Endodermal cell (in vitro differentiated cells): Measurements from ENCODE around the gene IFNA10. TPM values are rescaled to one million over a fixed set of nuclear protein-coding genes. Genes with fewer than 3 reads are reported as not detected.
"Not testable (repeated sequence)": the region's sequence is repeated elsewhere in the genome, so short reads cannot be mapped to it uniquely, and the experiment has no call there.

ENCODE experiments used
- DNase-seq: peaks from one replicate; pipeline ENCODE4 v3.0.0-alpha.2; 2017
- H3K27ac ChIP-seq: 2 replicates; pipeline ENCODE4 v1.5.1; 2013; ENCODE audit warnings: mild to moderate bottlenecking, low read depth, low read length, moderate library complexity
- H3K27me3 ChIP-seq: 2 replicates; pipeline ENCODE4 v1.6.1; 2013; ENCODE audit warnings: mild to moderate bottlenecking, low read length, moderate library complexity; ENCODE audit not compliant: insufficient read depth, control insufficient read depth, poor library complexity, severe bottlenecking
- H3K36me3 ChIP-seq: 2 replicates; pipeline ENCODE4 v1.7.0; 2013; ENCODE audit warnings: mild to moderate bottlenecking, low read length, moderate library complexity; ENCODE audit not compliant: control insufficient read depth, insufficient read depth
- H3K4me1 ChIP-seq: one replicate; pipeline ENCODE4 v1.7.0; 2013; ENCODE audit warnings: low read length; ENCODE audit not compliant: control insufficient read depth, insufficient read depth
- H3K4me3 ChIP-seq: 2 replicates; pipeline ENCODE4 v1.5.1; 2013; ENCODE audit warnings: mild to moderate bottlenecking, low read length, moderate library complexity
- H3K9ac ChIP-seq: 2 replicates; pipeline ENCODE4 v1.6.1; 2013; ENCODE audit warnings: mild to moderate bottlenecking, low read length, moderate library complexity; ENCODE audit not compliant: poor library complexity, severe bottlenecking; ENCODE audit errors: extremely low read depth
- H3K9me3 ChIP-seq: 2 replicates; pipeline ENCODE4 v1.6.1; 2013; ENCODE audit warnings: mild to moderate bottlenecking, low read length, moderate library complexity; ENCODE audit not compliant: control insufficient read depth
- H3K27ac Mint-ChIP-seq: 2 replicates; pipeline ENCODE4 v1.8.0; 2020; ENCODE audit warnings: mixed read lengths
- H3K27me3 Mint-ChIP-seq: 2 replicates; pipeline ENCODE4 v1.8.0; 2021; ENCODE audit warnings: mild to moderate bottlenecking, mixed read lengths; ENCODE audit not compliant: insufficient read depth
- H3K36me3 Mint-ChIP-seq: 2 replicates; pipeline ENCODE4 v1.8.0; 2020; ENCODE audit warnings: low read depth, mixed read lengths
- H3K4me1 Mint-ChIP-seq: 2 replicates; pipeline ENCODE4 v1.8.0; 2020; ENCODE audit warnings: mixed read lengths
- H3K4me3 Mint-ChIP-seq: 2 replicates; pipeline ENCODE4 v1.8.0; 2020; ENCODE audit warnings: mild to moderate bottlenecking, moderate library complexity, mixed read lengths
- H3K9me3 Mint-ChIP-seq: 2 replicates; pipeline ENCODE4 v1.8.0; 2020; ENCODE audit warnings: mild to moderate bottlenecking, mixed read lengths
- WGBS, 2 experiments: methylation state at CpG; one replicate each; pipeline versions ENCODE4 v1.1.5 to v1.1.7; 2013; ENCODE audit warnings: missing lambda C conversion rate in 2 of 2, mixed read lengths in 1 of 2; ENCODE audit not compliant: insufficient coverage in 1 of 2, insufficient read length in 1 of 2; 5-methylcytosine and 5-hydroxymethylcytosine counted together
- long read RNA-seq, 4 experiments: library from polyadenylated mRNA in 2 of 4; library from RNA in 1 of 4; library from capped mRNA in 1 of 4; stranded (forward) in 3 of 4; unstranded in 1 of 4; transcript quantifications; one replicate each; pipeline ENCODE4 v2.0.0, GENCODE V29; 2020 to 2021; ENCODE audit warnings: inconsistent platforms in 1 of 4
- polyA plus RNA-seq, 2 experiments: library from polyadenylated mRNA; stranded (reverse); fragments of 50-300 nt; gene quantifications; one replicate each; pipeline ENCODE4 v1.2.3, GENCODE V29; 2013
- total RNA-seq, 2 donors: library from RNA; stranded (reverse); fragmentation: NEBNext Ultra II Directional in 1 of 2; extraction: Animal tissue kit (Norgen Biotek cat#: 25700) in 1 of 2; gene quantifications; 2 replicates in 1 of 2; 3 replicates in 1 of 2; pipeline ENCODE4 v1.2.1, GENCODE V29; 2021
- TF ChIP-seq, protein P1 (sequence below): fragments of 200-600 bp; sonication (generic); conservative IDR thresholded peaks from 2 replicates; pipeline ENCODE4 v1.5.0; 2021; ENCODE audit warnings: antibody characterized with exemption, mild to moderate bottlenecking

The IFNA10 gene
- total RNA-seq, result not detected
- not detected for polyA plus RNA-seq (2013, experiment 1 of 2)
- not detected for polyA plus RNA-seq (2013, experiment 2 of 2)
- long read RNA-seq, experiment 1, result 0 reads
- long read RNA-seq, experiment 2, result 0 reads
- long read RNA-seq, experiment 3, result 0 reads
- long read RNA-seq, experiment 4, result 0 reads

- not testable (repeated sequence) for H3K36me3 ChIP-seq, DNase-seq, H3K27me3 ChIP-seq, H3K9ac ChIP-seq, H3K4me3 ChIP-seq, H3K4me3 Mint-ChIP-seq, H3K27ac ChIP-seq, H3K9me3 ChIP-seq, H3K9me3 Mint-ChIP-seq, H3K4me1 Mint-ChIP-seq, H3K36me3 Mint-ChIP-seq, H3K4me1 ChIP-seq, H3K27ac Mint-ChIP-seq
- peaks cover 23% of the 10 kb centered on the region for H3K27me3 Mint-ChIP-seq
- 93% methylated on average over 1 of the region's 3 CpGs; no CpG with 5 or more reads in 1 of the 2 experiments for WGBS, 2 experiments
These were observed at the start of gene IFNA10 for GRCh38 chr9:21207043-21207442. IFNA10 (minus strand) TSS chr9:21207143; CDS start chr9:21207097, 46 bp downstream.

- Mint-ChIP-seq H3K36me3 (no peaks in the 10 kb centered on the region), H3K9me3 (peaks cover 15% of the 10 kb centered on the region), H3K4me3 (no peak overlapping the region), H3K27me3 (peaks cover 93% of the 10 kb centered on the region), H3K4me1 (no peaks in the 10 kb centered on the region), H3K27ac (no peak overlapping the region)
- TF ChIP-seq, protein P1, sequence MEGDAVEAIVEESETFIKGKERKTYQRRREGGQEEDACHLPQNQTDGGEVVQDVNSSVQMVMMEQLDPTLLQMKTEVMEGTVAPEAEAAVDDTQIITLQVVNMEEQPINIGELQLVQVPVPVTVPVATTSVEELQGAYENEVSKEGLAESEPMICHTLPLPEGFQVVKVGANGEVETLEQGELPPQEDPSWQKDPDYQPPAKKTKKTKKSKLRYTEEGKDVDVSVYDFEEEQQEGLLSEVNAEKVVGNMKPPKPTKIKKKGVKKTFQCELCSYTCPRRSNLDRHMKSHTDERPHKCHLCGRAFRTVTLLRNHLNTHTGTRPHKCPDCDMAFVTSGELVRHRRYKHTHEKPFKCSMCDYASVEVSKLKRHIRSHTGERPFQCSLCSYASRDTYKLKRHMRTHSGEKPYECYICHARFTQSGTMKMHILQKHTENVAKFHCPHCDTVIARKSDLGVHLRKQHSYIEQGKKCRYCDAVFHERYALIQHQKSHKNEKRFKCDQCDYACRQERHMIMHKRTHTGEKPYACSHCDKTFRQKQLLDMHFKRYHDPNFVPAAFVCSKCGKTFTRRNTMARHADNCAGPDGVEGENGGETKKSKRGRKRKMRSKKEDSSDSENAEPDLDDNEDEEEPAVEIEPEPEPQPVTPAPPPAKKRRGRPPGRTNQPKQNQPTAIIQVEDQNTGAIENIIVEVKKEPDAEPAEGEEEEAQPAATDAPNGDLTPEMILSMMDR, result no peak
- H3K36me3 ChIP-seq, result no peaks in the 10 kb centered on the region
- H3K4me1 ChIP-seq, result no peaks in the 10 kb centered on the region
- no peak overlapping the region for H3K9ac ChIP-seq
- WGBS, 2 experiments, result 82 to 86% methylated on average over 3 to 5 of the region's 5 CpGs
- peaks cover 27% of the 10 kb centered on the region for H3K9me3 ChIP-seq
- no peak overlapping the region for H3K4me3 ChIP-seq
- H3K27ac ChIP-seq, result no peak overlapping the region
- H3K27me3 ChIP-seq, result peaks cover 99% of the 10 kb centered on the region
- DNase-seq, result no peak
These were observed 48.7 kb upstream of the IFNA10 start for GRCh38 chr9:21255538-21256212.

GRCh38 chr9:21252721-21253547, 46.0 kb upstream of the IFNA10 start:
- Histone ChIP-seq H3K9me3 (peaks cover 6% of the 10 kb centered on the region), H3K27me3 (peaks cover 92% of the 10 kb centered on the region), H3K27ac (no peak overlapping the region), H3K36me3 (no peaks in the 10 kb centered on the region), H3K4me3 (no peak overlapping the region), H3K4me1 (no peaks in the 10 kb centered on the region), H3K9ac (no peak overlapping the region)
- DNase-seq, result no peak
- TF ChIP-seq, protein P1, result peak; percentile 86
- no peak overlapping the region for H3K4me3 Mint-ChIP-seq
- H3K27me3 Mint-ChIP-seq, result peaks cover 89% of the 10 kb centered on the region
- no peaks in the 10 kb centered on the region for H3K4me1 Mint-ChIP-seq
- 5 to 8% methylated on average over 3 of the region's 3 CpGs for WGBS, 2 experiments
- H3K36me3 Mint-ChIP-seq, result no peaks in the 10 kb centered on the region
- H3K9me3 Mint-ChIP-seq, result peaks cover 3% of the 10 kb centered on the region
- H3K27ac Mint-ChIP-seq, result no peak overlapping the region
